Astrocyte (in vitro differentiated cells and primary cell): ENCODE results near the gene TBC1D9B.

Experiments
- EZH2 ChIP-seq: IDR thresholded peaks from 2 replicates; pipeline ENCODE4 v1.6.1; 2012; ENCODE audit warnings: mild to moderate bottlenecking, low read length, inconsistent platforms; ENCODE audit not compliant: insufficient read depth
- TF ChIP-seq, protein P1 (sequence below): IDR thresholded peaks from 2 replicates; pipeline ENCODE4 v1.5.1; 2011; ENCODE audit warnings: low read depth, mild to moderate bottlenecking, inconsistent platforms, low read length, moderate library complexity; ENCODE audit not compliant: insufficient read depth

GRCh38 chr5:179812135-179812825, 95.4 kb downstream of the TBC1D9B start:
- no peak for TF ChIP-seq EZH2
- TF ChIP-seq, protein P1, sequence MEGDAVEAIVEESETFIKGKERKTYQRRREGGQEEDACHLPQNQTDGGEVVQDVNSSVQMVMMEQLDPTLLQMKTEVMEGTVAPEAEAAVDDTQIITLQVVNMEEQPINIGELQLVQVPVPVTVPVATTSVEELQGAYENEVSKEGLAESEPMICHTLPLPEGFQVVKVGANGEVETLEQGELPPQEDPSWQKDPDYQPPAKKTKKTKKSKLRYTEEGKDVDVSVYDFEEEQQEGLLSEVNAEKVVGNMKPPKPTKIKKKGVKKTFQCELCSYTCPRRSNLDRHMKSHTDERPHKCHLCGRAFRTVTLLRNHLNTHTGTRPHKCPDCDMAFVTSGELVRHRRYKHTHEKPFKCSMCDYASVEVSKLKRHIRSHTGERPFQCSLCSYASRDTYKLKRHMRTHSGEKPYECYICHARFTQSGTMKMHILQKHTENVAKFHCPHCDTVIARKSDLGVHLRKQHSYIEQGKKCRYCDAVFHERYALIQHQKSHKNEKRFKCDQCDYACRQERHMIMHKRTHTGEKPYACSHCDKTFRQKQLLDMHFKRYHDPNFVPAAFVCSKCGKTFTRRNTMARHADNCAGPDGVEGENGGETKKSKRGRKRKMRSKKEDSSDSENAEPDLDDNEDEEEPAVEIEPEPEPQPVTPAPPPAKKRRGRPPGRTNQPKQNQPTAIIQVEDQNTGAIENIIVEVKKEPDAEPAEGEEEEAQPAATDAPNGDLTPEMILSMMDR: no peak
